PFSK-1 (cell line): ENCODE measurements around the gene GLYATL3.

Experiments used
- FOXP2 ChIP-seq: optimal IDR thresholded peaks from 2 replicates; pipeline ENCODE3; 2011; ENCODE audit warnings: borderline replicate concordance, control low read depth, inconsistent platforms; ENCODE audit not compliant: insufficient read depth; ENCODE audit errors: extremely low read length, extremely low read depth
- POLR2AphosphoS5 ChIP-seq: IDR thresholded peaks from 2 replicates; pipeline ENCODE4 v1.6.1; 2012; ENCODE audit warnings: low read depth, mild to moderate bottlenecking, control low read depth, low read length, moderate library complexity
- REST ChIP-seq, 2 experiments: IDR thresholded peaks; 2 replicates each; pipeline versions ENCODE4 v1.6.1 to v1.8.0; 2011 to 2012; ENCODE audit warnings: low read depth in 2 of 2, low read length in 2 of 2, control low read depth in 1 of 2, inconsistent platforms in 1 of 2, mild to moderate bottlenecking in 1 of 2, moderate library complexity in 1 of 2; ENCODE audit not compliant: insufficient read depth in 1 of 2
- SIN3A ChIP-seq: IDR thresholded peaks from 2 replicates; pipeline ENCODE4 v1.6.1; 2012; ENCODE audit warnings: mild to moderate bottlenecking, low read length, moderate library complexity, borderline replicate concordance; ENCODE audit not compliant: insufficient read depth
- TAF1 ChIP-seq: IDR thresholded peaks from 2 replicates; pipeline ENCODE4 v1.6.1; 2012; ENCODE audit warnings: low read length, control low read depth, borderline replicate concordance; ENCODE audit not compliant: insufficient read depth

Gene GLYATL3

GRCh38 chr6:49563006-49563886 is 63.5 kb downstream of the GLYATL3 start:
- TF ChIP-seq SIN3A (no peak), REST (IDR thresholded peaks at IDR 0.05; ENCODE audit: insufficient read depth in 1 of 2, low read depth in 2 of 2, low read length in 2 of 2) (no peak), POLR2AphosphoS5 (no peak), TAF1 (no peak), FOXP2 (no peak)

- no peak for TF ChIP-seq SIN3A
- TF ChIP-seq REST (IDR thresholded peaks at IDR 0.05; ENCODE audit: insufficient read depth in 1 of 2, low read depth in 2 of 2, low read length in 2 of 2), result no peak
- TF ChIP-seq FOXP2, result no peak
These were observed 64.8 kb downstream of the GLYATL3 start for GRCh38 chr6:49564552-49564951.

- TF ChIP-seq TAF1, result no peak
- TF ChIP-seq POLR2AphosphoS5, result no peak
- no peak for TF ChIP-seq SIN3A
These were observed 65.5 kb downstream of the GLYATL3 start for GRCh38 chr6:49565261-49565660.

- no peak for TF ChIP-seq POLR2AphosphoS5
- TF ChIP-seq TAF1, result no peak
- no peak for TF ChIP-seq FOXP2
- TF ChIP-seq REST (IDR thresholded peaks at IDR 0.05; ENCODE audit: insufficient read depth in 1 of 2, low read depth in 2 of 2, low read length in 2 of 2), result no peak
- TF ChIP-seq SIN3A, result no peak
These were observed 66.1 kb downstream of the GLYATL3 start for GRCh38 chr6:49565855-49566254.

- TF ChIP-seq TAF1 (no peak), FOXP2 (no peak), POLR2AphosphoS5 (no peak), REST (IDR thresholded peaks at IDR 0.05; ENCODE audit: insufficient read depth in 1 of 2, low read depth in 2 of 2, low read length in 2 of 2) (no peak), SIN3A (no peak)
These were observed 70.9 kb downstream of the GLYATL3 start for GRCh38 chr6:49570474-49571079.
